Activated CD4-positive, alpha-beta memory T cell treated with anti-CD3 and anti-CD28 coated beads, Interleukin-2, amount 10 ng/mL, durations not matched to agents 7 days and 5 days (primary cell): ENCODE results near the gene FCHO2. TPM values are rescaled to one million over a fixed set of nuclear protein-coding genes. Genes with fewer than 3 reads are reported as not detected.

Source experiments
- total RNA-seq, 2 experiments: library from RNA; stranded (reverse); gene quantifications; one replicate each; pipeline ENCODE4 v1.2.3, GENCODE V29; 2021

The FCHO2 gene
- total RNA-seq, 2 experiments from 2014 or later, result 3.1 to 3.5 TPM

Other genes with a start within 250 kb of the FCHO2 start
- gene TNPO1, start 139.4 kb upstream of the FCHO2 start, total RNA-seq, result 10 to 100 TPM; 67.1 to 78.3 TPM
- gene TMEM171, start 164.5 kb downstream of the FCHO2 start, total RNA-seq, result not detected
- gene TMEM174, start 217.2 kb downstream of the FCHO2 start, total RNA-seq, result not detected